Glutamatergic neuron (in vitro differentiated cells): ENCODE data around the gene PRSS22. TPM values are rescaled to one million over a fixed set of nuclear protein-coding genes. Genes with fewer than 3 reads are reported as not detected.

ENCODE experiments used
- DNase-seq: peaks from one replicate; pipeline ENCODE4 v3.0.0; 2022
- H3K27ac Mint-ChIP-seq: one replicate; pipeline ENCODE4 v1.8.0; 2020; ENCODE audit warnings: mild to moderate bottlenecking, mixed read lengths, inconsistent platforms; ENCODE audit not compliant: unreplicated experiment
- H3K27me3 Mint-ChIP-seq: one replicate; pipeline ENCODE4 v1.8.0; 2020; ENCODE audit warnings: mild to moderate bottlenecking, moderate library complexity, mixed read lengths, inconsistent platforms; ENCODE audit not compliant: unreplicated experiment
- H3K36me3 Mint-ChIP-seq: one replicate; pipeline ENCODE4 v1.8.0; 2020; ENCODE audit warnings: mild to moderate bottlenecking, mixed read lengths, inconsistent platforms; ENCODE audit not compliant: unreplicated experiment
- H3K4me1 Mint-ChIP-seq: one replicate; pipeline ENCODE4 v1.8.0; 2020; ENCODE audit warnings: mild to moderate bottlenecking, low read depth, mixed read lengths, inconsistent platforms; ENCODE audit not compliant: unreplicated experiment
- H3K4me3 Mint-ChIP-seq: one replicate; pipeline ENCODE4 v1.8.0; 2020; ENCODE audit warnings: mild to moderate bottlenecking, mixed read lengths, inconsistent platforms; ENCODE audit not compliant: unreplicated experiment
- H3K9me3 Mint-ChIP-seq: one replicate; pipeline ENCODE4 v1.8.0; 2020; ENCODE audit warnings: mild to moderate bottlenecking, moderate library complexity, mixed read lengths, inconsistent platforms; ENCODE audit not compliant: unreplicated experiment
- CTCF ChIP-seq: fragments of 200-600 bp; sonication (generic); IDR thresholded peaks from one replicate; pipeline ENCODE4 v1.5.0; 2021; ENCODE audit not compliant: partially characterized antibody, unreplicated experiment
- total RNA-seq: library from RNA; stranded (reverse); fragmentation: NEBNext Ultra II Directional; extraction: Animal tissue kit (Norgen Biotek cat#: 25700); gene quantifications from one replicate; pipeline ENCODE4 v1.2.1, GENCODE V29; 2021; ENCODE audit not compliant: unreplicated experiment

The PRSS22 gene
- total RNA-seq, 1 donor from 2014 or later: not detected

- Mint-ChIP-seq H3K4me3 (no peak overlapping the region), H3K9me3 (peaks cover 2% of the 10 kb centered on the region), H3K27me3 (peaks cover 10% of the 10 kb centered on the region), H3K4me1 (peaks cover 2% of the 10 kb centered on the region), H3K36me3 (no peaks in the 10 kb centered on the region), H3K27ac (no peak overlapping the region)
- TF ChIP-seq CTCF: no peak
- no peak for DNase-seq
These were observed 29.0 kb downstream of the PRSS22 start for GRCh38 chr16:2828876-2829430.

- no peak for TF ChIP-seq CTCF
- Mint-ChIP-seq H3K9me3 (peaks cover 2% of the 10 kb centered on the region), H3K4me1 (peaks cover 2% of the 10 kb centered on the region), H3K27ac (no peak overlapping the region), H3K36me3 (no peaks in the 10 kb centered on the region), H3K27me3 (peaks cover 10% of the 10 kb centered on the region), H3K4me3 (no peak overlapping the region)
- no peak for DNase-seq
These were observed 29.5 kb downstream of the PRSS22 start for GRCh38 chr16:2828521-2828840.

GRCh38 chr16:2827831-2828520 lies 30.0 kb downstream of the PRSS22 start:
- Mint-ChIP-seq H3K27ac (no peak overlapping the region), H3K9me3 (peaks cover 2% of the 10 kb centered on the region), H3K36me3 (no peaks in the 10 kb centered on the region), H3K27me3 (peaks cover 10% of the 10 kb centered on the region), H3K4me3 (no peak overlapping the region), H3K4me1 (peaks cover 2% of the 10 kb centered on the region)
- DNase-seq: no peak
- no peak for TF ChIP-seq CTCF

GRCh38 chr16:2827374-2827791 lies 30.6 kb downstream of the PRSS22 start:
- TF ChIP-seq CTCF: no peak
- no peak for DNase-seq
- no peaks in the 10 kb centered on the region for H3K36me3 Mint-ChIP-seq
- H3K4me1 Mint-ChIP-seq: peaks cover 2% of the 10 kb centered on the region
- H3K27me3 Mint-ChIP-seq: peaks cover 10% of the 10 kb centered on the region
- H3K9me3 Mint-ChIP-seq: peaks cover 3% of the 10 kb centered on the region
- H3K27ac Mint-ChIP-seq: no peak overlapping the region
- H3K4me3 Mint-ChIP-seq: no peak overlapping the region

- Mint-ChIP-seq H3K4me1 (peaks cover 3% of the 10 kb centered on the region), H3K27me3 (peaks cover 12% of the 10 kb centered on the region), H3K27ac (no peak overlapping the region), H3K4me3 (no peak overlapping the region), H3K36me3 (no peaks in the 10 kb centered on the region), H3K9me3 (peaks cover 3% of the 10 kb centered on the region)
- no peak for TF ChIP-seq CTCF
- no peak for DNase-seq
These were observed 31.2 kb downstream of the PRSS22 start for GRCh38 chr16:2826591-2827373.
